AML-193 (cell line): ENCODE results near the gene HPCA.

Experiments used
- DNase-seq, 2 experiments: peaks; one replicate each; lab custom pipeline; 2025; lab: John Stamatoyannopoulos, UW

Gene HPCA

GRCh38 chr1:32889731-32890278 is 3.5 kb downstream of the HPCA start:
- DNase-seq: no peak

DNA sequence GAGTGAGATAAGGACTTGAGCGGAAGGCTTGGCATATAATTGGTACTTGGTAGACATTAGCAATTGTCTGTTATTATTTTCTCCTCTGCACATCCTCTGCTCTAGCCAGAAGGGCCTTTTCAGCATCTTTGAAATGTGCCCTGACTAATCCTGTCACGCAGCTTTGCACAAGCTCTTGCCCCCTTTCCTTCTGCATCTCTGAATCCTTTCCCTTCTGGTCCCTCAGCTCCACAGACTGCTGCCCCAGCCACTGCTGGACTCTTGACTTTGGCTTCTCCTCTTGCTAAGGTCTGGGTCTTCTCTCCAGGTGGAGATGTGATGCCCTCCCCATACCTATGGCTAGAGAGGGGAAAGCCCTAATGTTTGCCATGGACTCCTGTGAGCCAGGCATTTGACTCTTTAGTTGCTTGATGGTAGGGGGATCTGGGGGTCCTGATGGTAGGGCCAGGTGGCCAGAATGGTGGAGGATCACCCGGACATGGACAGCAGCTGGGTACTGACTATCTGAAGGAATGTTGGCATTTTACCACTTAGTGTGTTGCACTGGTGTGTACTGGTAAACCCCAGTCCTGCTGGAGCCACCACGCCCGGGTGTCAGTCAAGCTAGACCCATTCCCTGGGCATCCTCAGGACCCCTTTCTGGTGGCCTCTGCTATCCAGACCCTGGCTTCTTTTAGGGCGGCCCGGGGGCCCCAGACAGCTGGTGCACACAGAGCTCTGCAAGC is 4.4 kb downstream of the HPCA start:
- no peak for DNase-seq

GRCh38 chr1:32891241-32891570 is 4.9 kb downstream of the HPCA start:
- no peak for DNase-seq

- no peak for DNase-seq
These were observed 5.3 kb downstream of the HPCA start for GRCh38 chr1:32891630-32892029.

DNA sequence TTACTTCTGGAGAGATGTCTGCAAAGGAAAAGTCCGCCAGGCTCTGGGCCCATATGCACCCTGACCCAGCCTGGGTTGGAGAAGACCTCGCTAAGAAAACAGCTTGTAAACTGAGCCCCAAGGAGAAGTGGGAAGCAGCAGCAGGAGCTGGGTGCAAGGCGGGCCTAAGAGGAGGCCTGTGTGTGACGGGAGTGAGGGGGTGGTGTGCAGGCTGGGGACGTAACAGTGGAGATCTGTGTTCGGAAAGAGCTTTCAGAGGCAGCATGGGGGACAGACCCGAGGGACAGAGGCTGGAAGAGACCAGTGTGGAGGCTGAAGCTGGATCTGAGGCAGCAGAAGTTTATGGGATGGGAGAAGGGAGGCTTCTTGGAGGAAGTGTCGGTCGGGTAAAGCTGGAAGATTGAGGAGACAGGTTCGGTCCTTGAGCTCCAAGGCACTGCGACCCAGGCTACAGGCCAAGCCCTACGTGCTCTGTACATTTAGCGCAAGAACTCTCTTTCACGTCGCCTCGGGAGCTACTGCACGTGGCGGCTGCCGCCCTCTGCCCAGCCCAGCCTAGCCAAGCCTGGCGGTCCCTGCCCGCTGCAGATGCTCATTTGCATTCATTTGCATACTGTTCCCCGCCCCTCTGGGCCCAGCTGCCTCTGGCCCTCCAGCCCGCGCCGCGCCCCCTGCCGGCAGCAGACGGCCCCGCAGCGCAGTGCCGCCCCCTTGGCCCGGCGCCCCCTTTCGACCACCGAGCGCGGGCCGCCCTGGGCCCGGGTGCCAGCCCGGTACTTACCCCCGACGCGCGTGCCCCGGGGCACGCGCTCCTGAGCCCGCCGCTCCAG is 6.3 kb downstream of the HPCA start:
- DNase-seq: no peak

GRCh38 chr1:32893198-32894018 is 7.1 kb downstream of the HPCA start:
- DNase-seq: no peak

GRCh38 chr1:32894019-32894600 is 7.8 kb downstream of the HPCA start:
- DNase-seq: no peak

GRCh38 chr1:32894681-32895080 is 8.4 kb downstream of the HPCA start:
- no peak for DNase-seq

DNA sequence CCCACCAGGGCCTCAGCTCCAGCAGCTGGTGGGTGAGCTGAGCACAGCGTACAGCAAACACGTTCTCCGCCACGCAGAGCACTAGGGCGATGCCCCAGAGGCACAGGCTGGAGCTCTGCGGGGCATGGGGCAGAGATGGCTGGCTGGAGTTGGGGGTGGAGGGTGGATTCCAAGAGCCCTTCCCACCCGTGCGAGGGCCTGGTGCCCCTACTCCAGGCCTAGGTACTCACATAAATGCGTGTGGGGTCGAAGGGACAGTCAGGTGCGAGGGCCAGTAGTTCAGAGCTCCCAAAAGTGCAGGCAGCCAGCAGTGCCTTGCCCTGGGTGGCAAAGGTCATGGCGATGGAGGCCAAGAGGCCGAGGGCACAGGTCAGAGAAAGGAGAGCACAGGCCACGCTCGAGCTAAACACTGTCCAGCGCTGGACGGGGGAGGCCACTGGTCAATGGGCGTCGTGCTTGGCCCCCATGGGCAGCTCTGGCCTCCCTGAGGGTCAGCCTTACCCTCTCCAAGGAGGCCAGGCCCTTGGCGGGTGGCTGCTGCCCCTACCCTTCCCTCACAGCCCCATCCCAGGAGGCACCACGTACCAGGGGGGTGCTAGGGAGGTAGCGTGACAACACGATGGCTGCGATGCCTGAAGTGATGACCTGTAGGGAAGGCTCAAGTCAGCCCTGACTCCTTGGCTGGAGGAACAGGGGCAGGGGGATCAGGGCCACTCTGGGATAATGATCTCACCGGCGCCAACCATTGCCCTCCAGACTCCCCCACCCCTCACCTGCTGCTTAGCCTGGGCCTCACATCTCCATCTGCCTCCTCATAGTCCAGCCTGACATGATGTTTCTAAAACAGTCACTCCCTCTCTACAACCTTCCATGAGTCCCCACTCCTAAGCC is 9.3 kb downstream of the HPCA start:
- no peak for DNase-seq

DNA sequence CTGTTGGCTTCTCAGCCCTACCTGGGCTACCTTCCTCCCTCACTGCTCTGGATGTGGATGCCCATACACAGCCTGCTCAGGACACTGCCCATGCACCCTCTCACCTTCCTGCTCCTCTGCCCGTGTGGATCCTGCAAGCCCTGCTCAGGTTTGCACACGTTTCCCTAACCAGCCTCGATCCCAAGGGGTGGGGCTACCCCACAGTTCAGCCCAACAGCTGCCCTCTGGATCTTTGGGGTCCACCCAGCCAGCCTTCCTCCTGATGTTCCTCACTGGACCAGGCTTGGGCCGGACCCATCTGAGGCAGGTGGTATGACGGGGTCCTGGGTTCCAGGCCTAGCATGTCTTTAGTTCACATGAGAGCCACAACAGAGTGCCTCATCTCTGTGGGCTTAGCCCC is 10.2 kb downstream of the HPCA start:
- no peak for DNase-seq

DNA sequence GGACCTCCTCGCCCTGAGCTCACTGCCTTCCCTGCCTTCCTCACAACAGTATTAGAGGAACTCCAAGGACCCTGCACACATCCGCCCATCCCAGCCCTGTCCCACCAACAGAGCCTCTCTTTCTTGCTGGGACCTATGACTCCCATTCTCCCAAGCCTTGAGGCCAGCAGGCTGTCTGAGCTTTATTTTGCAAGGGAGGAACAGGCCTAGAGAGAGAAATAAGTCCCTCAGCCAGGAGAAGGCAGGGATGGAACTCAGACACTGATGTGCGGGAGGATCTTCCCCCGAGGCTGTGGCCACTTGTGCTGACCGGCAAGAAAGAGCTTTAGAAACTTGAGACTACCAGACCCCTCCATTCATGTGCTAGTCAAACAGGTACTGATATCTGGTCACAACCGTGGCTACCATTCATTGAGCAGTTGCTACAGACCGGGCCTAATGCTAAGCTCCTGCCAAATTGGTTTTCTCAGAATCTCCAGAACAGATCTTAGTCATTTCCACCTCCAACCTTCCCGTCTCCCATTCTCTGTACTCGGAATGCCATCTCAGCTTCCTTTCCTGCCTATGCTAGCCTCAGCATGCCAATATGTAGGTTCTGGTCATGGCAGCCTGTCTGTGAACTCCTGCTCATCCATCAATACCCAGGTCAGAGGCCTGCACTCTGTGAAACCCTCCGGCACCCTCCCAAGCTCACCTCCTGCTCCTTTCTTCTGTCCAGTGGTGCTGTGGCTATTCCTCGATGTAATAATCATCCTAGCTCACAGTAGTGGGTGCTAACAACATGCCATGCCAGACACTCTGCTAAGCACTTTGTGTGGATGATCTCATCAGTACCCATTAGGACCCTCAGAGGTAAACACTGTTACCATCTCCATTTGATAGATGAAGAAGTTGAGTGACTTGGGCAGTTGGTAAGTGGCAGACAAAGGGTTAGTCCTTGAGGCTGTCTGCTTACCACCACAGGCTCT is 11.1 kb downstream of the HPCA start:
- no peak for DNase-seq

DNA sequence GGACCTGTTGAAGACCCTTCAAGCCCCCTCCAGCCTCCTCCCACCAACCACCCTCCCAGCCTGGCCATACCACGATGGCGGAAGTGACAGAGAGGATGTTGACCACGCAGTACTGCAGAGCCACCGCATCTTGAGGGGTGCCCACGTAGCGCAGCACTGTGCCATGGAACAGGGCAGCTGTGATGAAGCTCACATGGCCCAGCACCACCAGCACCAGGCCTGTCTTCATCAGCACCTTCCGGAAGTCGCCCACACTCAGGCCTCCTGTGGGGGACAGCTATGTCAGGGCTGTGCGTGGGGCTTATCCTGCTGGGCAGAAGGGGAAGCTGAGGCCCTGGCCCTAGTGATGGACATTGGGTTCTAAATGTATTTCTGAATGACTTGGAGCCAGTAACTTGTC is 11.8 kb downstream of the HPCA start:
- DNase-seq: no peak

- no peak for DNase-seq
These were observed 12.7 kb downstream of the HPCA start for GRCh38 chr1:32898958-32899357.

DNA sequence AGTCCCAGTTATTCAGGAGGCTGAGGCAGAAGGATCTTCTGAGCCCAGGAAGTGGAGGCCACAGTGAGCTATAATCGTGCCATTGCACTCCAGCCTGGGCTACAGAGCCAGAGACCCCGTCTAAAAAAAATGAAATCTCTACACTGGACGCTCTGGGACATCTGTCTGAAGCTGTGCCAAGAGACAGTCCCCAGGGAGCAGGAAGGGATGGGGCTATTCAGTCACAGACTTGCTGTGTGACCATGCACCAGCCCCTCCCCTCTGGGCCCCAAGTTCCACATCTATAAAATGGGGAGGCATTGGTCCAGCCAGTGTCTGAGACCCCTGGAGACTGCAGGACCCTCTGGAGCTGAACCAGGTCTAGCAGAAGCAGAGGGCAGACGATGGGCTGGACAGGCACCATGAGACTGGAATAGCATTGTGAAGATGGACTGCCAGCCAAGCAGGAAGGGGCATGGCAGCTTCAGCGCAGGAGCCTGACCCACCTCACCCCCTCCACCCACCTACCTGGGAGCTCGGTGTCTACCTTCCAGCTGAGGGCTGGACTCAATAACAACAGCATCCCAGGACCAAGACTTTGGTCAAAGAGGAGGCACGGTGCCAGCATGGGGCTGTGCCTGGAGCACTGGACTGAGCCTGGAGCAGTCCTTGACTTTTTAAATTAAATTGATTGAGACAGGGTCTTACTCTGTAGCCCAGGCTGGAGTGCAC is 13.4 kb downstream of the HPCA start:
- DNase-seq: no peak

DNA sequence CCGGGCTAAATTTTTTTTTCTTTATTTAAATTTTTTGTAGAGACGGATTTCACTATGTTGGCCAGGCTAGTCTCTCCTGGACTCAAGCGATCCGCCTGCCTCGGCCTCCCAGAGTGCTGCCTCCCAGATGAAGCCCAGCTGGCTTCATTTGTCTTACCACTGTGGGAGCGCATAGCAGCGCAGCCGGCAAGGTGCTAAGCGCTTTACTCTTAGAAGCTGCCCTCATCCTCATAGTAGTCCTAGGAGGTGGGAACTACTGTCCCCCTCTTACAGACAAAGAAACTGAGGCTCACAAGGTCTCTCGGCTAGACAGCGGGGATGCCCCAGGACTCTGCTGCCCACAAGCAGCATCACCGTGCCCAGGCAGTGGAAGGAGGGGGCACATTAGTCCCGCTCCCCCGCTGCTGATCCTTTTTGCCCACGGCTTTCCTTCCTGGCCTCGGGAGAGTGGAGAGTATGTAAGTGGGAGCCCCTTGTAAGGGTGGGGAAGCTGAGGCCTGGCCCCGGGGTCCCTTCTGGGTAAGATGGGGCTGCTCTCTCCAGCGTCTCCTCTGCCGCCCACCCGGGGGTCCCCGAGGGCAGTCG is 14.2 kb downstream of the HPCA start:
- no peak for DNase-seq

- no peak for DNase-seq
These were observed 14.9 kb downstream of the HPCA start, which contains the start of gene TMEM54 for GRCh38 chr1:32900956-32901822. Gene TMEM54 (minus strand): TSS chr1:32901389. CDS start chr1:32901238, 151 bp downstream.

DNA sequence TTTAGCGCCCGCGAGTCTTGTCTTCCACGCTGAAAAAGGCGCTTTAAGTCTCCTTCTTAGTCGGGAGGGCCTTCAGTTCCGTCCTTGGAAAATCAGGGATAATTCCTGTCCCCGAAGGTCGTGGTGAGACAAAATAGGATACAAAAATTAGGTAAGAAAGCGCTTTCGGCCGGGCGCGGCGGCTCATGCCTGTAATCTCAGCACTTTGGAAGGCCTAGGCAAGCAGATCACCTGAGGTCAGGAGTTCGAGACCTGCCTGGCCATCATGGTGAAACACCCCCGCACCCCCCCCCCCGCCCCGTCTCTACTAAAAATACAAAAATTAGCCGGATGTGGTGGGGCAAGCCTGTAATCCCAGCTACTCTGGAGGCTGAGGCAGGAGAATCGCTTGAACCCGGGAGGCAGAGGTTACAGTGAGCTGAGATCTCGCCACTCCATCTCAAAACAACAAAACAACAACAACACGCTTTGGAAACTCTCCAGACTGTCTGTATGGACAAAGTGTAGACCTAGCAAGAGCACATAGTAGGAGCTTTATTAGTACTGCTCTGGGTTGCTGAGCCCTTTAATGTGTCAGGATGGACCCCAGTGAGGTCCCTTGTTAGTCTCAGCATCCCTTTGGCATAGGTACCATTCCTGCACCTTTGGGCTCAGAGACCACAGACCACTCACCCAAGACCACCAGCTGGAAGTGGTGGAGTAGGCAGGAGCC is 15.7 kb downstream of the HPCA start:
- no peak for DNase-seq
